NCI-H526 treated with DMSO at 0.1 percent for 48 hours (cell line): ENCODE data around the gene SOX18.

Source experiments
- DNase-seq: peaks from one replicate; lab custom pipeline; 2025; lab: John Stamatoyannopoulos, UW

Gene SOX18

GRCh38 chr20:64051561-64052325, 2.3 kb upstream of the SOX18 start:
- DNase-seq = no peak

GRCh38 chr20:64051033-64051452, 1.6 kb upstream of the SOX18 start:
- no peak for DNase-seq

GRCh38 chr20:64050261-64051032, 1.0 kb upstream of the SOX18 start:
- DNase-seq = no peak

- no peak for DNase-seq
Observed at GRCh38 chr20:64049878-64050260, 430 bp upstream of the SOX18 start.

GRCh38 chr20:64048402-64049044, 916 bp downstream of the SOX18 start:
- DNase-seq = no peak

- no peak for DNase-seq
Observed at GRCh38 chr20:64047968-64048401, 1.5 kb downstream of the SOX18 start.

GRCh38 chr20:64047046-64047389, 2.4 kb downstream of the SOX18 start:
- no peak for DNase-seq

GRCh38 chr20:64045346-64046011, 4.0 kb downstream of the SOX18 start:
- no peak for DNase-seq

- no peak for DNase-seq
Observed at GRCh38 chr20:64044484-64045247, 4.8 kb downstream of the SOX18 start.

GRCh38 chr20:64043768-64044167, 5.7 kb downstream of the SOX18 start:
- no peak for DNase-seq

GRCh38 chr20:64042054-64042781, 7.2 kb downstream of the SOX18 start:
- DNase-seq = no peak

GRCh38 chr20:64041781-64042053, 7.7 kb downstream of the SOX18 start:
- no peak for DNase-seq

GRCh38 chr20:64041040-64041780, 8.2 kb downstream of the SOX18 start:
- DNase-seq = no peak

GRCh38 chr20:64040231-64041039, 9.0 kb downstream of the SOX18 start:
- no peak for DNase-seq

GRCh38 chr20:64039293-64040160, 9.9 kb downstream of the SOX18 start:
- DNase-seq = no peak

GRCh38 chr20:64038565-64039292, 10.7 kb downstream of the SOX18 start:
- DNase-seq = peak; percentile 52

GRCh38 chr20:64038224-64038564, 11.2 kb downstream of the SOX18 start:
- no peak for DNase-seq
